PC-9 (cell line): ENCODE data around the gene UBR1.

Experiments
- EZH2 ChIP-seq: fragments of 200-600 bp; sonication (generic); IDR thresholded peaks from 2 replicates; pipeline ENCODE4 v1.8.0; 2017; ENCODE audit warnings: antibody characterized with exemption, low read depth
- TF ChIP-seq, protein P1 (sequence below): fragments of 200-600 bp; sonication (generic); conservative IDR thresholded peaks from 2 replicates; pipeline ENCODE4 v1.6.1; 2017; ENCODE audit warnings: mixed run types, antibody characterized with exemption, mild to moderate bottlenecking, moderate library complexity

DNA sequence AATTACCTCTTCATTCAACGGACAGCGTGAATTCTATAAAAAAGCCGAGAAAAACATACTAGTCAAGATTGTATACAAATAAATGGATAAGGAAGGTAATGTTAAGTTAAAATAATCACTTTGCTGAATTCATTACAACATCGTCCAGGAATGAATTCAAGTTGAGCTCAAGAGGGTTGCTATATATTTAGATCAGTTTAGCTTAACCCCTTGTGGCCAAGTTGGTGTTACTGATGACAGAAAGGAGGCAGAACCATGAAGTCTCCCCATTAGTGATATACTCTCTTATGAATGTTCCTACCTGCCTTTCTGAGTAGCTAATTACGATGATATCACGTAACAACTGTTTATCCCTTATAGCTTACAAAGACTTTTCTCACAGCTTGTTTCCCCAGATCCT lies 34.9 kb downstream of the UBR1 start:
- TF ChIP-seq, protein P1, sequence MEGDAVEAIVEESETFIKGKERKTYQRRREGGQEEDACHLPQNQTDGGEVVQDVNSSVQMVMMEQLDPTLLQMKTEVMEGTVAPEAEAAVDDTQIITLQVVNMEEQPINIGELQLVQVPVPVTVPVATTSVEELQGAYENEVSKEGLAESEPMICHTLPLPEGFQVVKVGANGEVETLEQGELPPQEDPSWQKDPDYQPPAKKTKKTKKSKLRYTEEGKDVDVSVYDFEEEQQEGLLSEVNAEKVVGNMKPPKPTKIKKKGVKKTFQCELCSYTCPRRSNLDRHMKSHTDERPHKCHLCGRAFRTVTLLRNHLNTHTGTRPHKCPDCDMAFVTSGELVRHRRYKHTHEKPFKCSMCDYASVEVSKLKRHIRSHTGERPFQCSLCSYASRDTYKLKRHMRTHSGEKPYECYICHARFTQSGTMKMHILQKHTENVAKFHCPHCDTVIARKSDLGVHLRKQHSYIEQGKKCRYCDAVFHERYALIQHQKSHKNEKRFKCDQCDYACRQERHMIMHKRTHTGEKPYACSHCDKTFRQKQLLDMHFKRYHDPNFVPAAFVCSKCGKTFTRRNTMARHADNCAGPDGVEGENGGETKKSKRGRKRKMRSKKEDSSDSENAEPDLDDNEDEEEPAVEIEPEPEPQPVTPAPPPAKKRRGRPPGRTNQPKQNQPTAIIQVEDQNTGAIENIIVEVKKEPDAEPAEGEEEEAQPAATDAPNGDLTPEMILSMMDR, result no peak
- no peak for TF ChIP-seq EZH2
